ENCODE measurements around the gene CPSF7. TPM values are rescaled to one million over a fixed set of nuclear protein-coding genes. Genes with fewer than 3 reads are reported as not detected.

CPSF7 gene
- total RNA-seq, 1 donor from 2014 or later = 80.0 TPM

GRCh38 chr11:61414547-61414946 lies 15.2 kb downstream of the CPSF7 start:
- Mint-ChIP-seq H3K27me3 (ENCODE audit: unreplicated experiment) (no peaks in the 10 kb centered on the region), H3K4me1 (ENCODE audit: unreplicated experiment) (no peaks in the 10 kb centered on the region), H3K9me3 (ENCODE audit: unreplicated experiment) (no peaks in the 10 kb centered on the region), H3K36me3 (ENCODE audit: unreplicated experiment) (peaks cover 52% of the 10 kb centered on the region), H3K27ac (ENCODE audit: unreplicated experiment) (peak overlapping the region; percentile 7), H3K4me3 (ENCODE audit: unreplicated experiment) (no peak overlapping the region)
- no peak for DNase-seq (ENCODE audit: extremely low spot score, unreplicated experiment)
- no peak for TF ChIP-seq CTCF (IDR thresholded peaks at IDR 0.05)

- no peaks in the 10 kb centered on the region for H3K27me3 Mint-ChIP-seq (ENCODE audit: unreplicated experiment)
- H3K36me3 Mint-ChIP-seq (ENCODE audit: unreplicated experiment) = peaks cover 55% of the 10 kb centered on the region
- no peak for TF ChIP-seq CTCF (IDR thresholded peaks at IDR 0.05)
- H3K9me3 Mint-ChIP-seq (ENCODE audit: unreplicated experiment) = no peaks in the 10 kb centered on the region
- H3K4me3 Mint-ChIP-seq (ENCODE audit: unreplicated experiment) = no peak overlapping the region
- H3K4me1 Mint-ChIP-seq (ENCODE audit: unreplicated experiment) = no peaks in the 10 kb centered on the region
- no peak for DNase-seq (ENCODE audit: extremely low spot score, unreplicated experiment)
- no peak overlapping the region for H3K27ac Mint-ChIP-seq (ENCODE audit: unreplicated experiment)
Observed at GRCh38 chr11:61413496-61413895, 16.3 kb downstream of the CPSF7 start.

GRCh38 chr11:61411589-61411988 lies 18.2 kb downstream of the CPSF7 start:
- H3K36me3 Mint-ChIP-seq (ENCODE audit: unreplicated experiment) = peaks cover 59% of the 10 kb centered on the region

GRCh38 chr11:61406991-61407728 lies 22.6 kb downstream of the CPSF7 start:
- no peak for TF ChIP-seq CTCF (IDR thresholded peaks at IDR 0.05)
- H3K27ac Mint-ChIP-seq (ENCODE audit: unreplicated experiment) = peak overlapping the region; percentile 18
- no peaks in the 10 kb centered on the region for H3K27me3 Mint-ChIP-seq (ENCODE audit: unreplicated experiment)
- H3K4me3 Mint-ChIP-seq (ENCODE audit: unreplicated experiment) = no peak overlapping the region
- DNase-seq (ENCODE audit: extremely low spot score, unreplicated experiment) = no peak
- H3K36me3 Mint-ChIP-seq (ENCODE audit: unreplicated experiment) = peaks cover 50% of the 10 kb centered on the region
- no peaks in the 10 kb centered on the region for H3K4me1 Mint-ChIP-seq (ENCODE audit: unreplicated experiment)
- no peaks in the 10 kb centered on the region for H3K9me3 Mint-ChIP-seq (ENCODE audit: unreplicated experiment)

More at GRCh38 chr11:61411589-61411988, 18.2 kb downstream of the CPSF7 start:
- H3K27ac Mint-ChIP-seq (ENCODE audit: unreplicated experiment) = no peak overlapping the region
- H3K9me3 Mint-ChIP-seq (ENCODE audit: unreplicated experiment) = no peaks in the 10 kb centered on the region
- H3K4me3 Mint-ChIP-seq (ENCODE audit: unreplicated experiment) = no peak overlapping the region
- TF ChIP-seq CTCF (IDR thresholded peaks at IDR 0.05) = no peak
- no peaks in the 10 kb centered on the region for H3K4me1 Mint-ChIP-seq (ENCODE audit: unreplicated experiment)
- DNase-seq (ENCODE audit: extremely low spot score, unreplicated experiment) = no peak
- H3K27me3 Mint-ChIP-seq (ENCODE audit: unreplicated experiment) = no peaks in the 10 kb centered on the region

- Mint-ChIP-seq H3K4me1 (ENCODE audit: unreplicated experiment) (no peaks in the 10 kb centered on the region), H3K4me3 (ENCODE audit: unreplicated experiment) (no peak overlapping the region), H3K27me3 (ENCODE audit: unreplicated experiment) (no peaks in the 10 kb centered on the region), H3K27ac (ENCODE audit: unreplicated experiment) (no peak overlapping the region), H3K9me3 (ENCODE audit: unreplicated experiment) (no peaks in the 10 kb centered on the region), H3K36me3 (ENCODE audit: unreplicated experiment) (peaks cover 41% of the 10 kb centered on the region)
- TF ChIP-seq CTCF (IDR thresholded peaks at IDR 0.05) = no peak
- no peak for DNase-seq (ENCODE audit: extremely low spot score, unreplicated experiment)
Observed at GRCh38 chr11:61406067-61406466, 23.7 kb downstream of the CPSF7 start.

Measured in osteocyte (in vitro differentiated cells).